A673 (cell line): Measurements from ENCODE around the gene C6orf62. TPM values are rescaled to one million over a fixed set of nuclear protein-coding genes. Genes with fewer than 3 reads are reported as not detected.
A peak's percentile ranks its signal among the peaks of the same experiment; 100 is the strongest.
"Not testable (repeated sequence)": the region's sequence is repeated elsewhere in the genome, so short reads cannot be mapped to it uniquely, and the experiment has no call there.

Experiments
- BruUV-seq: library from RNA; stranded (reverse); fragments of 400-500 nt; replicated peaks from 2 replicates; lab custom pipeline; 2021; lab: Mats Ljungman, UMichigan
- CTCF ChIA-PET: fragments of 300-600 bp; sonication (Branson Sonifier 250); formaldehyde crosslinking; loops from one replicate; lab custom pipeline; 2022; ENCODE audit warnings: antibody characterized with exemption; lab: Charles Lee
- POLR2A ChIA-PET: fragments of 300-600 bp; sonication (Branson Sonifier 250); formaldehyde crosslinking; loops from one replicate; lab custom pipeline; 2022; ENCODE audit warnings: antibody characterized with exemption; ENCODE audit not compliant: low non-redundant PET; lab: Charles Lee
- DNase-seq: peaks from one replicate; pipeline ENCODE4 v3.0.0-alpha.2; 2015; ENCODE audit warnings: low spot score
- H3K27ac ChIP-seq: fragments of 200-600 bp; sonication (generic); 2 replicates; pipeline ENCODE4 v1.5.1; 2016; ENCODE audit warnings: mixed run types, low read depth, mild to moderate bottlenecking, mixed read lengths, antibody characterized with exemption, low read length; ENCODE audit not compliant: poor library complexity, severe bottlenecking
- H3K27me3 ChIP-seq: fragments of 200-600 bp; sonication (generic); replicated peaks from 2 replicates; pipeline ENCODE4 v1.6.1; 2017; ENCODE audit warnings: mixed run types, low read depth, mild to moderate bottlenecking, mixed read lengths, antibody characterized with exemption, low read length; ENCODE audit not compliant: insufficient read depth, poor library complexity
- H3K36me3 ChIP-seq: fragments of 200-600 bp; sonication (generic); 2 replicates; pipeline ENCODE4 v1.6.1; 2016; ENCODE audit warnings: mixed run types, mild to moderate bottlenecking, mixed read lengths, antibody characterized with exemption, low read length; ENCODE audit not compliant: insufficient read depth, poor library complexity, severe bottlenecking
- H3K4me1 ChIP-seq: fragments of 200-600 bp; sonication (generic); 2 replicates; pipeline ENCODE4 v1.6.1; 2017; ENCODE audit warnings: mixed run types, mild to moderate bottlenecking, mixed read lengths, antibody characterized with exemption, low read length; ENCODE audit not compliant: insufficient read depth, poor library complexity, severe bottlenecking
- H3K4me3 ChIP-seq: fragments of 200-600 bp; sonication (generic); 2 replicates; pipeline ENCODE4 v1.5.1; 2016; ENCODE audit warnings: low read depth, mixed run types, mild to moderate bottlenecking, mixed read lengths, low read length; ENCODE audit not compliant: poor library complexity, severe bottlenecking
- H3K9me3 ChIP-seq: fragments of 200-600 bp; sonication (generic); 2 replicates; pipeline ENCODE4 v1.6.1; 2016; ENCODE audit warnings: mixed run types, low read depth, mild to moderate bottlenecking, mixed read lengths, antibody characterized with exemption, low read length; ENCODE audit not compliant: poor library complexity, severe bottlenecking
- EZH2 ChIP-seq: fragments of 200-600 bp; sonication (generic); IDR thresholded peaks from 2 replicates; pipeline ENCODE4 v1.6.1; 2017; ENCODE audit warnings: borderline replicate concordance, low read depth, mild to moderate bottlenecking, mixed read lengths, antibody characterized with exemption, low read length; ENCODE audit not compliant: poor library complexity, severe bottlenecking
- intact Hi-C: fragments of 100-400 bp; cut with micrococcal nuclease; formaldehyde crosslinking; loops from one replicate; pipeline ENCODE4 v1.10.0; 2022; ENCODE audit not compliant: unreplicated experiment
- total RNA-seq: library from RNA; stranded (reverse); gene quantifications from 2 replicates; pipeline ENCODE4 v1.2.3, GENCODE V29; 2021
- TF ChIP-seq, protein P1 (sequence below): fragments of 300-800, 200-600 bp; sonication (generic); conservative IDR thresholded peaks from 2 replicates; pipeline ENCODE4 v1.5.1; 2017; ENCODE audit warnings: low read depth, mild to moderate bottlenecking, antibody characterized with exemption, low read length, moderate library complexity, mixed read lengths

The C6orf62 gene
- total RNA-seq, 1 experiment from 2014 or later: 107 TPM

DNA sequence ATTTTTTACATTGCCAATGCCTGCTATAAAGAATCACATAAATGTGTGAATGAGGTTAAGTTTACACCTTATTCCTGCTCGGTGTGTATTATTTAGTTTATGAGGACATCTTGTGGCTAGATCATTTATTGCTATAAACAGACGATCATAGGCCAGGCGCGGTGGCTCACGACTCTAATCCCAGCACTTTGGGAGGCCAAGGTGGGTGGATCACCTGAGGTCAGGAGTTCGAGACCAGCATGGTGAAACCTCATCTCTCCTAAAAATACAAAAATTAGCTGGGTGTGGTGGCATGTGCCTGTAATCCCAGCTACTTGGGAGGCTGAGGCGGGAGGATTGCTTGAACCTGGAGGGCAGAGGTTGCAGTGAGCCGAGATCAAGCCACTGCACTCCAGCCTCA lies 23.3 kb downstream of the C6orf62 start:
- CTCF ChIA-PET: interaction anchor here (1.4 kb wide), 1 partner anchor 112 kb away, joined by 6 read pairs; no protein-coding TSS in a partner anchor
- H3K9me3 ChIP-seq, H3K4me1 ChIP-seq, POLR2A ChIA-PET, BruUV-seq, H3K27ac ChIP-seq, H3K27me3 ChIP-seq, H3K4me3 ChIP-seq, H3K36me3 ChIP-seq: not testable (repeated sequence)
- TF ChIP-seq, protein P1, sequence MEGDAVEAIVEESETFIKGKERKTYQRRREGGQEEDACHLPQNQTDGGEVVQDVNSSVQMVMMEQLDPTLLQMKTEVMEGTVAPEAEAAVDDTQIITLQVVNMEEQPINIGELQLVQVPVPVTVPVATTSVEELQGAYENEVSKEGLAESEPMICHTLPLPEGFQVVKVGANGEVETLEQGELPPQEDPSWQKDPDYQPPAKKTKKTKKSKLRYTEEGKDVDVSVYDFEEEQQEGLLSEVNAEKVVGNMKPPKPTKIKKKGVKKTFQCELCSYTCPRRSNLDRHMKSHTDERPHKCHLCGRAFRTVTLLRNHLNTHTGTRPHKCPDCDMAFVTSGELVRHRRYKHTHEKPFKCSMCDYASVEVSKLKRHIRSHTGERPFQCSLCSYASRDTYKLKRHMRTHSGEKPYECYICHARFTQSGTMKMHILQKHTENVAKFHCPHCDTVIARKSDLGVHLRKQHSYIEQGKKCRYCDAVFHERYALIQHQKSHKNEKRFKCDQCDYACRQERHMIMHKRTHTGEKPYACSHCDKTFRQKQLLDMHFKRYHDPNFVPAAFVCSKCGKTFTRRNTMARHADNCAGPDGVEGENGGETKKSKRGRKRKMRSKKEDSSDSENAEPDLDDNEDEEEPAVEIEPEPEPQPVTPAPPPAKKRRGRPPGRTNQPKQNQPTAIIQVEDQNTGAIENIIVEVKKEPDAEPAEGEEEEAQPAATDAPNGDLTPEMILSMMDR: peak; percentile 53
- intact Hi-C loops: loop anchor here (1.0 to 10.0 kb wide), 4 partner anchors 114 to 631 kb away; no protein-coding TSS in a partner anchor
- DNase-seq: peak; percentile 54

GRCh38 chr6:24694198-24694597 lies 24.8 kb downstream of the C6orf62 start:
- TF ChIP-seq EZH2: no peak
- TF ChIP-seq, protein P1: no peak
- intact Hi-C loops: loop anchor here (2.0 to 10.0 kb wide), 2 partner anchors 169 to 629 kb away; no protein-coding TSS in a partner anchor
- ChIA-PET CTCF (interaction anchor here (1.4 kb wide), 1 partner anchor 110 kb away, joined by 6 read pairs; no protein-coding TSS in a partner anchor), POLR2A (no interaction called here)
- BruUV-seq: no TSS peak
- Histone ChIP-seq H3K27me3 (no peaks in the 10 kb centered on the region), H3K4me1 (no peaks in the 10 kb centered on the region), H3K9me3 (no peaks in the 10 kb centered on the region), H3K36me3 (no peaks in the 10 kb centered on the region), H3K27ac (no peak overlapping the region), H3K4me3 (no peak overlapping the region)
- no peak for DNase-seq

GRCh38 chr6:24692848-24693592 lies 25.9 kb downstream of the C6orf62 start:
- Histone ChIP-seq H3K4me3 (no peak overlapping the region), H3K27me3 (no peaks in the 10 kb centered on the region), H3K9me3 (no peaks in the 10 kb centered on the region), H3K27ac (no peak overlapping the region), H3K36me3 (no peaks in the 10 kb centered on the region), H3K4me1 (no peaks in the 10 kb centered on the region)
- no TSS peak for BruUV-seq
- TF ChIP-seq EZH2: no peak
- TF ChIP-seq, protein P1: no peak
- intact Hi-C loops: loop anchor here (10.0 kb wide), 1 partner anchor 628 kb away; no protein-coding TSS in a partner anchor
- CTCF ChIA-PET: interaction anchor here (0.7 kb wide), 1 partner anchor 165 kb away, joined by 4 read pairs; no protein-coding TSS in a partner anchor
- POLR2A ChIA-PET: no interaction called here
- no peak for DNase-seq
